Ascending aorta (tissue), 2 donors: ENCODE results near the gene HNMT. TPM values are rescaled to one million over a fixed set of nuclear protein-coding genes. Genes with fewer than 3 reads are reported as not detected.

Experiments used
- DNase-seq, 2 donors: peaks; one replicate each; pipeline ENCODE4 v3.0.0-alpha.2; 2019; ENCODE audit warnings: low spot score in 2 of 2
- H3K27ac ChIP-seq, 2 donors: fragments of 200-600 bp; sonication (generic); one replicate each; pipeline ENCODE4 v1.5.1; 2016 to 2017; ENCODE audit warnings: mild to moderate bottlenecking in 1 of 2
- H3K27me3 ChIP-seq: fragments of 200-600 bp; sonication (generic); one replicate; pipeline ENCODE4 v1.5.1; 2017
- H3K36me3 ChIP-seq, 2 donors: fragments of 200-600 bp; sonication (generic); one replicate each; pipeline ENCODE4 v1.5.1; 2016
- H3K4me1 ChIP-seq, 2 donors: fragments of 200-600 bp; sonication (generic); one replicate each; pipeline ENCODE4 v1.5.1; 2016 to 2017; ENCODE audit warnings: mild to moderate bottlenecking in 1 of 2
- H3K4me3 ChIP-seq, 2 donors: fragments of 200-600 bp; sonication (generic); one replicate each; pipeline ENCODE4 v1.5.1; 2016 to 2017; ENCODE audit warnings: mild to moderate bottlenecking in 1 of 2
- H3K9me3 ChIP-seq, 2 donors: fragments of 200-600 bp; sonication (generic); one replicate each; pipeline ENCODE4 v1.5.1; 2016
- CTCF ChIP-seq, 3 experiments: fragments of 200-600 bp in 2 of 3; fragments of 450-650 bp in 1 of 3; sonication (generic) in 2 of 3; IDR thresholded peaks; one replicate each; pipeline ENCODE4 v1.5.1; 2016 to 2019; ENCODE audit warnings: antibody characterized with exemption in 3 of 3, mild to moderate bottlenecking in 1 of 3, moderate library complexity in 1 of 3
- intact Hi-C: fragments of 100-400 bp; cut with DNase I; formaldehyde crosslinking; loops from one replicate; pipeline ENCODE4 v1.15.1; 2023
- total RNA-seq: library from RNA; depleted of rRNA; stranded (reverse); fragments of >200 nt; gene quantifications from one replicate; pipeline ENCODE4 v1.1.0, GENCODE V29; 2016

The HNMT gene
- total RNA-seq, 1 donor from 2014 or later, result 22.2 TPM

GRCh38 chr2:137999273-137999672 is 35.0 kb downstream of the HNMT start:
- no peaks in the 10 kb centered on the region for H3K4me1 ChIP-seq
- no peak overlapping the region for H3K4me3 ChIP-seq
- H3K36me3 ChIP-seq, result peaks cover 3 to 30% of the 10 kb centered on the region in 2 donors
- intact Hi-C loops, result no loop called here
- peaks cover 0 to 5% of the 10 kb centered on the region in 2 donors for H3K9me3 ChIP-seq
- no peak for DNase-seq
- TF ChIP-seq CTCF (IDR thresholded peaks at IDR 0.05), result no peak
- no peak overlapping the region for H3K27ac ChIP-seq
- H3K27me3 ChIP-seq, result no peaks in the 10 kb centered on the region

- Histone ChIP-seq H3K9me3 (peaks cover 0 to 5% of the 10 kb centered on the region in 2 donors), H3K27me3 (no peaks in the 10 kb centered on the region), H3K4me1 (no peaks in the 10 kb centered on the region), H3K27ac (no peak overlapping the region), H3K4me3 (no peak overlapping the region), H3K36me3 (peaks cover 3 to 32% of the 10 kb centered on the region in 2 donors)
- no peak for DNase-seq
- intact Hi-C loops, result no loop called here
- no peak for TF ChIP-seq CTCF (IDR thresholded peaks at IDR 0.05)
Measured at GRCh38 chr2:138000009-138000408, 35.7 kb downstream of the HNMT start.

- intact Hi-C loops, result no loop called here
- no peaks in the 10 kb centered on the region for H3K27me3 ChIP-seq
- H3K4me1 ChIP-seq, result no peaks in the 10 kb centered on the region
- no peak overlapping the region for H3K27ac ChIP-seq
- H3K9me3 ChIP-seq, result peaks cover 0 to 5% of the 10 kb centered on the region in 2 donors
- no peak for DNase-seq
- no peak for TF ChIP-seq CTCF (IDR thresholded peaks at IDR 0.05)
- H3K4me3 ChIP-seq, result no peak overlapping the region
- H3K36me3 ChIP-seq, result peaks cover 3 to 33% of the 10 kb centered on the region in 2 donors
Measured at GRCh38 chr2:138000796-138001195, 36.5 kb downstream of the HNMT start.

- TF ChIP-seq CTCF (IDR thresholded peaks at IDR 0.05), result no peak
- Histone ChIP-seq H3K27ac (no peak overlapping the region), H3K4me3 (no peak overlapping the region), H3K36me3 (peaks cover 3 to 52% of the 10 kb centered on the region in 2 donors), H3K9me3 (no peaks in the 10 kb centered on the region), H3K27me3 (no peaks in the 10 kb centered on the region), H3K4me1 (no peaks in the 10 kb centered on the region)
- intact Hi-C loops, result no loop called here
- no peak for DNase-seq
Measured at GRCh38 chr2:138003411-138003810, 39.1 kb downstream of the HNMT start.

GRCh38 chr2:138007431-138007830 is 43.2 kb downstream of the HNMT start:
- TF ChIP-seq CTCF (IDR thresholded peaks at IDR 0.05), result no peak
- DNase-seq, result no peak
- H3K4me1 ChIP-seq, result no peaks in the 10 kb centered on the region
- peaks cover 0 to 40% of the 10 kb centered on the region in 2 donors for H3K36me3 ChIP-seq
- H3K4me3 ChIP-seq, result no peak overlapping the region
- H3K27me3 ChIP-seq, result no peaks in the 10 kb centered on the region
- no peaks in the 10 kb centered on the region for H3K9me3 ChIP-seq
- intact Hi-C loops, result no loop called here
- H3K27ac ChIP-seq, result no peak overlapping the region

- intact Hi-C loops, result no loop called here
- no peak for DNase-seq
- no peak overlapping the region for H3K4me3 ChIP-seq
- peaks cover 0 to 26% of the 10 kb centered on the region in 2 donors for H3K36me3 ChIP-seq
- TF ChIP-seq CTCF (IDR thresholded peaks at IDR 0.05), result no peak
- no peak overlapping the region for H3K27ac ChIP-seq
- no peaks in the 10 kb centered on the region for H3K9me3 ChIP-seq
- no peaks in the 10 kb centered on the region for H3K4me1 ChIP-seq
- H3K27me3 ChIP-seq, result no peaks in the 10 kb centered on the region
Measured at GRCh38 chr2:138009622-138010021, 45.3 kb downstream of the HNMT start.
